IMR-90 (cell line): ENCODE data around the gene JMJD1C. TPM values are rescaled to one million over a fixed set of nuclear protein-coding genes. Genes with fewer than 3 reads are reported as not detected.

Experiments used
- microRNA-seq, 2 experiments: library from miRNA; stranded (forward) in 1 of 2; unstranded in 1 of 2; fragments of 10-50 nt in 1 of 2; fragments of <30 nt in 1 of 2; gene quantifications in 1 of 2; microRNA quantifications in 1 of 2; one replicate each; pipeline versions ENCODE3 to v1.1.0; 2013 to 2020; ENCODE audit not compliant: insufficient read depth in 1 of 2, insufficient read length in 1 of 2, unreplicated experiment in 1 of 2
- polyA plus RNA-seq, 3 experiments: library from polyadenylated mRNA; depleted of rRNA; stranded (reverse); fragments of >200 nt; gene quantifications; 2 replicates each; pipeline ENCODE4 v1.2.3, GENCODE V29; 2012; ENCODE audit warnings: low replicate concordance in 1 of 3
- small RNA-seq, 5 experiments: library from RNA; depleted of rRNA; stranded (forward); fragments of <200 nt; gene quantifications; one replicate each; pipeline ENCODE3, GENCODE V24; 2012
- total RNA-seq: library from RNA; depleted of rRNA; stranded (reverse); fragments of >200 nt; gene quantifications from 2 replicates; pipeline ENCODE4 v1.2.3, GENCODE V29; 2012; rRNA removed

The JMJD1C gene
- total and polyA plus RNA-seq, 2 of the 4 experiments (the other 2 are of a cell fraction) = 15.6 to 96.8 TPM

Small RNA genes within 50 kb of the gene (microRNA-seq; reads per million reads assigned to microRNA genes)
- gene AC022022.1 (ENCODE audit: insufficient read depth, insufficient read length) (not detected), gene MIR1296 (ENCODE audit: insufficient read depth in 1 of 2, insufficient read length in 1 of 2, unreplicated experiment in 1 of 2) (67.2 to 203 reads per million in 2 experiments)

Small RNA genes within 50 kb of the gene (small RNA-seq; reads per million reads assigned to genes)
- 0 reads per million in 5 experiments for gene AC022022.1
- 0.95 to 39.1 (median 9.0) reads per million in 5 experiments for gene MIR1296

Other genes with a start within 250 kb of the JMJD1C start
- gene REEP3, start 55.4 kb upstream of the JMJD1C start, total RNA-seq = 28.9 and 48.6 TPM in 2 replicates
- gene REEP3, start 55.4 kb upstream of the JMJD1C start, polyA plus RNA-seq (2012; rRNA removed) = 9.2 and 11.7 TPM in 2 replicates